Duodenal mucosa (tissue), 2 donors: Measurements from ENCODE around the gene MUC6.
"Not testable (repeated sequence)": the region's sequence is repeated elsewhere in the genome, so short reads cannot be mapped to it uniquely, and the experiment has no call there.

Experiments
- H3K27ac ChIP-seq: one replicate; pipeline ENCODE4 v1.7.0; 2013; ENCODE audit warnings: low read depth, low read length
- H3K27me3 ChIP-seq, 2 donors: one replicate each; pipeline ENCODE4 v1.7.0; 2013; ENCODE audit warnings: low read length in 2 of 2, control low read depth in 1 of 2; ENCODE audit not compliant: insufficient read depth in 2 of 2, control insufficient read depth in 1 of 2
- H3K36me3 ChIP-seq, 2 donors: one replicate each; pipeline ENCODE4 v1.7.0; 2013; ENCODE audit warnings: low read length in 2 of 2, control low read depth in 1 of 2; ENCODE audit not compliant: insufficient read depth in 2 of 2, control insufficient read depth in 1 of 2
- H3K4me1 ChIP-seq, 2 donors: one replicate each; pipeline ENCODE4 v1.7.0; 2013; ENCODE audit warnings: low read length in 2 of 2, control low read depth in 1 of 2; ENCODE audit not compliant: insufficient read depth in 2 of 2, control insufficient read depth in 1 of 2
- H3K4me3 ChIP-seq, 2 donors: one replicate each; pipeline ENCODE4 v1.7.0; 2013; ENCODE audit warnings: low read length in 2 of 2, low read depth in 1 of 2
- H3K9ac ChIP-seq, 2 donors: one replicate each; pipeline ENCODE4 v1.7.0; 2013; ENCODE audit warnings: low read length in 2 of 2, low read depth in 1 of 2
- H3K9me3 ChIP-seq, 2 donors: one replicate each; pipeline ENCODE4 v1.7.0; 2013; ENCODE audit warnings: low read length in 2 of 2, control low read depth in 1 of 2; ENCODE audit not compliant: control insufficient read depth in 1 of 2

MUC6 gene

GRCh38 chr11:975376-975775, 61.1 kb downstream of the MUC6 start:
- H3K4me1 ChIP-seq, H3K4me3 ChIP-seq, H3K27me3 ChIP-seq, H3K9ac ChIP-seq, H3K9me3 ChIP-seq, H3K27ac ChIP-seq: not testable (repeated sequence)
- peaks cover 41 to 70% of the 10 kb centered on the region in 2 donors for H3K36me3 ChIP-seq

- H3K9ac ChIP-seq = no peak overlapping the region
- H3K9me3 ChIP-seq = no peaks in the 10 kb centered on the region
- H3K27me3 ChIP-seq = no peaks in the 10 kb centered on the region
- no peak overlapping the region for H3K4me3 ChIP-seq
- H3K27ac ChIP-seq = no peak overlapping the region
- peaks cover 33 to 65% of the 10 kb centered on the region in 2 donors for H3K36me3 ChIP-seq
- H3K4me1 ChIP-seq = no peaks in the 10 kb centered on the region
These were observed 63.3 kb downstream of the MUC6 start for GRCh38 chr11:973237-973636.

- H3K27ac ChIP-seq = no peak overlapping the region
- no peak overlapping the region for H3K4me3 ChIP-seq
- H3K36me3 ChIP-seq = peaks cover 32 to 64% of the 10 kb centered on the region in 2 donors
- no peaks in the 10 kb centered on the region for H3K9me3 ChIP-seq
- H3K9ac ChIP-seq = no peak overlapping the region
- H3K27me3 ChIP-seq = no peaks in the 10 kb centered on the region
- H3K4me1 ChIP-seq = no peaks in the 10 kb centered on the region
These were observed 63.9 kb downstream of the MUC6 start for GRCh38 chr11:972523-973211.

- Histone ChIP-seq H3K27me3 (no peaks in the 10 kb centered on the region), H3K27ac (no peak overlapping the region), H3K36me3 (peaks cover 27 to 56% of the 10 kb centered on the region in 2 donors), H3K4me3 (no peak overlapping the region), H3K9me3 (no peaks in the 10 kb centered on the region), H3K9ac (no peak overlapping the region), H3K4me1 (no peaks in the 10 kb centered on the region)
These were observed 64.7 kb downstream of the MUC6 start for GRCh38 chr11:971731-972365.

GRCh38 chr11:971092-971690, 65.3 kb downstream of the MUC6 start:
- no peaks in the 10 kb centered on the region for H3K9me3 ChIP-seq
- peaks cover 27 to 53% of the 10 kb centered on the region in 2 donors for H3K36me3 ChIP-seq
- H3K9ac ChIP-seq = no peak overlapping the region

GRCh38 chr11:970319-970871, 66.1 kb downstream of the MUC6 start:
- Histone ChIP-seq H3K4me3 (no peak overlapping the region), H3K9me3 (no peaks in the 10 kb centered on the region), H3K4me1 (no peaks in the 10 kb centered on the region), H3K27me3 (no peaks in the 10 kb centered on the region), H3K36me3 (peaks cover 27 to 55% of the 10 kb centered on the region in 2 donors), H3K27ac (no peak overlapping the region), H3K9ac (no peak overlapping the region)

More at GRCh38 chr11:971092-971690, 65.3 kb downstream of the MUC6 start:
- no peaks in the 10 kb centered on the region for H3K4me1 ChIP-seq
- no peak overlapping the region for H3K27ac ChIP-seq
- no peak overlapping the region for H3K4me3 ChIP-seq
- no peaks in the 10 kb centered on the region for H3K27me3 ChIP-seq

GRCh38 chr11:969651-970205, 66.8 kb downstream of the MUC6 start:
- Histone ChIP-seq H3K27ac (no peak overlapping the region), H3K27me3 (no peaks in the 10 kb centered on the region), H3K9me3 (no peaks in the 10 kb centered on the region), H3K4me1 (no peaks in the 10 kb centered on the region), H3K36me3 (peaks cover 27 to 52% of the 10 kb centered on the region in 2 donors), H3K4me3 (no peak overlapping the region), H3K9ac (no peak overlapping the region)

GRCh38 chr11:968822-969221, 67.7 kb downstream of the MUC6 start:
- H3K4me1 ChIP-seq = no peaks in the 10 kb centered on the region
- no peak overlapping the region for H3K27ac ChIP-seq
- no peaks in the 10 kb centered on the region for H3K27me3 ChIP-seq
- no peak overlapping the region for H3K4me3 ChIP-seq
- no peak overlapping the region for H3K9ac ChIP-seq
- peaks cover 22 to 57% of the 10 kb centered on the region in 2 donors for H3K36me3 ChIP-seq
- H3K9me3 ChIP-seq = no peaks in the 10 kb centered on the region

- no peaks in the 10 kb centered on the region for H3K9me3 ChIP-seq
- H3K4me3 ChIP-seq = no peak overlapping the region
- H3K27ac ChIP-seq = no peak overlapping the region
- H3K9ac ChIP-seq = no peak overlapping the region
- no peaks in the 10 kb centered on the region for H3K27me3 ChIP-seq
- peaks cover 19 to 57% of the 10 kb centered on the region in 2 donors for H3K36me3 ChIP-seq
- H3K4me1 ChIP-seq = no peaks in the 10 kb centered on the region
These were observed 68.3 kb downstream of the MUC6 start for GRCh38 chr11:967995-968751.
